HG03575 (cell line): ENCODE measurements around the gene FKBP4.
"Not testable (repeated sequence)": the region's sequence is repeated elsewhere in the genome, so short reads cannot be mapped to it uniquely, and the experiment has no call there.

Experiments used
- ATAC-seq: cut with Tn5 transposase; IDR thresholded peaks from one replicate; pipeline ENCODE4 v1.9.1; 2021; ENCODE audit not compliant: unreplicated experiment, insufficient number of reproducible peaks, low FRiP score; ENCODE audit errors: extremely low read depth

Gene FKBP4, protein sequence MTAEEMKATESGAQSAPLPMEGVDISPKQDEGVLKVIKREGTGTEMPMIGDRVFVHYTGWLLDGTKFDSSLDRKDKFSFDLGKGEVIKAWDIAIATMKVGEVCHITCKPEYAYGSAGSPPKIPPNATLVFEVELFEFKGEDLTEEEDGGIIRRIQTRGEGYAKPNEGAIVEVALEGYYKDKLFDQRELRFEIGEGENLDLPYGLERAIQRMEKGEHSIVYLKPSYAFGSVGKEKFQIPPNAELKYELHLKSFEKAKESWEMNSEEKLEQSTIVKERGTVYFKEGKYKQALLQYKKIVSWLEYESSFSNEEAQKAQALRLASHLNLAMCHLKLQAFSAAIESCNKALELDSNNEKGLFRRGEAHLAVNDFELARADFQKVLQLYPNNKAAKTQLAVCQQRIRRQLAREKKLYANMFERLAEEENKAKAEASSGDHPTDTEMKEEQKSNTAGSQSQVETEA

DNA sequence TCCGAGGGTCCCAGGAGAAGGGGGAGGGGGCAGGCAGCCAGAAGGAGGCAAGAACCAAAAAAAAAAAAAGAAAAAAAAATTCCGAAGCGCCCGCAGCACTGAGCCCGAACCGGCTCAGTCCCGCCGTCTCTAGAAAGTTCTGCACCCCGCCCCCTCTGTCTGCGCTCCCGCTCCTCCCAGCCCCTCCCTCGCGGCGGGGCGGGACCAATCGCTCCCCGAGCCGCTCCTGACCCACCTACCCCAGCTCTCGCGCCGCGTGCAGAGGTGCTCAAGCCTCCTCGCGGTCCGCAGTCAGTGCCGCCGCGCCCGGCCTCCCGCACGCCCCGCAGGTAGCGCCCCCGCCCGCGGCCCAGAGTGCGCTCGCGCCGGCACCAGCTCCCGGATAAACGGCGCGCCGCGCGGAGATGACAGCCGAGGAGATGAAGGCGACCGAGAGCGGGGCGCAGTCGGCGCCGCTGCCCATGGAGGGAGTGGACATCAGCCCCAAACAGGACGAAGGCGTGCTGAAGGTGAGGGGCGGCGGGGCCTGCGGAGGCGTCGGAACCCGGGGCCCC, at the start of gene FKBP4:
Gene FKBP4, plus strand, starts transcription at position 235 of the 554 bp plus-strand sequence. Its CDS starts 170 bp downstream, at position 405.
- no peak for ATAC-seq

DNA sequence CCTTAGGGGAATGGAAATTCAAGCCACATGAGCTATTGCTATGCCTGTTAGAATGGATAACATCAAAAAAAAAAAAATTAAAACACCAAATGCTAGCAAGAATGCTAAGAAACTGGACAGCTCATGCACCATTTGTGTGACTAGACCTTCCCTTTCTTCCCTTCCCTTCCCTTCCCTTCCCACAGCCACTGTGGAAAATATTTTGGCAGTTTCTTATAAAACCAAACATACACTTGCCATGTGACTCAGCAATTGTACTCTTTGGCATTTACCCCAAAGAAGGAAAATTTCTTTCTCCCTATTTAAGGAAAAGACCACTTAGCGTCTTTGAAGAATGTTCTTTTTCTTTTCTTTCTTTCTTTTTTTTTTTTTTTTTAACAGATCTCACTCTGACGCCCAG, 49.1 kb upstream of the FKBP4 start:
- ATAC-seq: no peak

DNA sequence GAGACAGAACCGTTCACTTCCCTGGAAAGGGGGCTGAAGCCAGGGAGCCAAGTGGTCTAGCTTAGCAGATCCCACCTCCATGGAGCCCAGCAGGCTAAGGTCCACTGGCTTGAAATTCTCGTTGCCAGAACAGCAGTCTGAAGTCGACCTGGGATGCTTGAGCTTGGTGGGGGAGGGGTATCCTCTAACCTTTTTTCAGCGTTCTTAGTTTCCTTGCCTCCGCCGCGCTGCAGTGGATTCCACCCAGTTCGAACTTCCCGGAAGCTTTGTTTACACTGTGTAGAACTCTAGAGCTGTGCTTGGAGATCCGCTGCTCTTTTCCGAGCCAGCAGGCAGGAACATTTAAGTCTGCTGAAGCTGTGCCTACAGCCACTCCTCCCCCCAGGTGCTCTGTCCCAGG, 45.2 kb upstream of the FKBP4 start:
- no peak for ATAC-seq

DNA sequence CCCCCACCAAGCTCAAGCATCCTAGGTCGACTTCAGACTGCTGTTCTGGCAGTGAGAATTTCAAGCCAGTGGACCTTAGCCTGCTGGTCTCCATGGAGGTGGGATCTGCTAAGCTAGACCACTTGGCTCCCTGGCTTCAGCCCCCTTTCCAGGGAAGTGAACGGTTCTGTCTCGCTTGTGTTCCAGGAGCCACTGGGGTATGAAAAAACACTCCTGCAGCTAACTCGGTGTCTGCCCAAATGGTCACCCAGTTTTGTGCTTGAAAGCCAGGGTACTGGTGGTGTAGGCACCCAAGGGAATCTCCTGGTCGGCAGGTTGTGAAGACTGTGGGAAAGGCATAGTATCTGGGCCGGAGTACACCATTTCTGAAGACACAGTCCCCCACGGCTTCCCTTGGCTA, 44.6 kb upstream of the FKBP4 start:
- no peak for ATAC-seq

DNA sequence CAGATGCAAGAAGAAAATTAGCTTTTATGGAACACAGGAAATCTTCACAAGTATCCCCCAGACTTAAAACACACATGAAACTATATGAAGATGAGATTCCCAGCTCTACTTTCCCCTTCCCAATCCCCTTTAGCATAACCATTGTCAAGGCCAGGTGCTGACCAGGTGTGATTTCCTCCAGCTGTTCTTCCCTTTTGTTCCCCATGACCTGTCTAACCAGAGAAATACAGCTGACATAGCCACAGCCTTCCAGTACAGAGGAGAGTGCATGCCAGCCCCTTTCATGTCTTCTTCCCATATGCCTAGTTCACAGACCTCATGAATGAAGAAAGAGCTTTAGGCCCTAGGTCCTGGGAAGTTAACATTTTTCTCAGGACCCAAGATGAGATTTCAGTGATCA, 43.5 kb upstream of the FKBP4 start:
- ATAC-seq: no peak

DNA sequence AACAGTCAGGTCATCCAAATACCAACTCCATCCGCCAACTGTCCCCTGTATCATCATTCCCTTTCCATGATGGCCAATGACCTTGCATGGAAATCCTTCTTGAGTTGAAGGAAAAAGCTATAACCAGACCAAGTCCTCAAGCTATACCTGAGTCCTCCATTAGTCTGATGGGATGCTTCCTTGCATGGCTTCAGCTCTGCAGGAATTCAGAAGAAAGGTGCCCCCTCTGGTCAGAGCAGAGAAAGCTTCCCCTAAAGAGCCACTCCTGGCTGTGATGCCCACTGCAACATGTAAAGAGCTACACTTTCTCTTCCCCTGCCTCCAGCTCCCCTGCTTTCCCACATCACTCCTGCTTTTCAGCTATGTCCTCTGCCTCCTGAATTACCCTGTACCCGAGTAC, 43.1 kb upstream of the FKBP4 start:
- no peak for ATAC-seq

DNA sequence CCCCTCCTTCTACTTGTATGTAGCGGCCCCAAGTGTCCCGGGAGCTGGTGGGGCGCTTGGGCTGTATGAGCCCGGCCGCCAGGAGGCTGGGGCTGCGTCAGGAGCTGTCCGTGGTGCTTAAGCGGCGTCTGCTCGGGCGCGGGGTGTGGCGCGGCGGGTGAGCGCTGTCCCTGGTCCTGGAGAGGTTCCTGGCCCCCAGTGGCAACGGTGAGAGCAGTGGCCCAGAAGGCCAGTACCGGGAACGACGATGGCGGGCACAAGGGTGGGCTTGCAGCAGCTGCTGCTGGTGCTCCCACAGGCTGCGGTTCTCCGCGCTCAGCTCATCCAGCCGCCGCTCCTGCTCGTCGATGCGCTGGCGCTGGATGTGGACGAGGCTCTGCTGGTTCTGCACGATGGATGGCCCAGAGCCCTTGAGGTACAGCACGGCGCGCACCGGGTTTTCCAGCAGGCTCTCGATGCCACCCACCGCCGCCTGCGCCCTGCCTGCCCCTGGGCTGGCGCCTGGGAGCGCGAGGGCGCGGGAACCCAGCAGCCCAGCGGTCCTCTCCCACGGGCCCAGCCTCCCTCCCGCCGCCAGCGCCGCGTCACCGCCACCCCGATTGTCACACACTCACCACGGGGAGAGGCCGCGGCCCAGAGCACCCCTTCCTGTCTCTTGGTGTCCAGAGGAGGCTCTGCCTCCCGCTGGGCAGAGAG, 41.9 kb upstream of the FKBP4 start:
- no peak for ATAC-seq

DNA sequence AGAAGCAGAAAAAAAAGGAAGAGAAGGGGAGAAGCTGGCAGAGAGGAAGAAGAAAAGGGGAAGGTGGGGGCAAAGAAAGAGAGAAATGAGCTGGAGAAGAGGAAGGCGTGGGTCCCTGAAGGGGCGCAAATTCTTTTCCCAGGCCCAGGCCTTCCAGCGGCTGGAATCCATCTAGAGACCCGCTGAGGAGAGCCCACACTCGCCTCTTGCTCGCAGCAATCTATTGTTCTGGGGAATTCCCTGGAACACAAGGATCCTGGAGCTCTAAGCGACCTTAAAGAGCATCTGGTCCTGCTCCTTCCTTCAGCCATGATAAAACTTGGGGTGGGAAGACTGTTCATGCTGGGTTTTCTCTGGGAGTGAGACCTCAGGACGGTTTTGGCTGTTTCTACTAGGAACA, 41.2 kb upstream of the FKBP4 start:
- ATAC-seq: no peak

DNA sequence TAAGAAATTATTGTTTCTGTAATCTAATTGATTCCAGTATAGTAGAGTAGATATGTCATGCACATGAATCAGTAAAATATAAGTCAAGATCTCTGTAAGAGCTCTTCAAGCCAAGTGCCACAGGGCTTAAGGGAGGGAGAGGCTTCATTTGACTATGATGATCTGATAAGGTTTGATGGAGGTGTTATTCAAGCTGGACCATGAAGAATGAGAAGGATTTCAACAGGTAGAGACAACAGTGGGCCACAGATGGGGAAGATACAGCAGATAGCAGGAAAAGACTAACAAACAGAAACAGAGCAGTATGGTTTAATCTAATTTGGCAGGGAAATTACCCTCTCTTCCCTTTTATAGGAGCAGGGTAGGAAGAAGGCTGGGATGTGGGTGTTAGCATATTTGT, 40.6 kb upstream of the FKBP4 start:
- no peak for ATAC-seq

DNA sequence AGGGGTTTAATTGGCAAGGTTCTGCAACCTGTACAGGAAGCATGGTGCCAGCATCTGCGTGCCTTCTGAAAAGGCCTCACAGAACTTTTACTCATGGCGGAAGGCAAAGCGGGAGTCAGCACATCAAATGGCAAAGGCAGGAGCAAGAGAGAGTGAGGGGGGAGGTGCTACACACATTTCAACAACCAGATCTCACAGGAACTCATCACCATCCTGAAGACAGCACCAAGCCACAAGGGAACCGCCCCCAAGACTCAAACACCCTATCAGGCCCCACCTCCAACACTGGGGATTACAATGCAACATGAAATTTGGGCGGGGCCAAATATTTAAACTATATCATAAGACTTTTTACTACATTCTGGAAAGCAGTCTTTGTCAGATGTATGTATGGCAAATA, 38.0 kb upstream of the FKBP4 start:
- ATAC-seq: no peak

DNA sequence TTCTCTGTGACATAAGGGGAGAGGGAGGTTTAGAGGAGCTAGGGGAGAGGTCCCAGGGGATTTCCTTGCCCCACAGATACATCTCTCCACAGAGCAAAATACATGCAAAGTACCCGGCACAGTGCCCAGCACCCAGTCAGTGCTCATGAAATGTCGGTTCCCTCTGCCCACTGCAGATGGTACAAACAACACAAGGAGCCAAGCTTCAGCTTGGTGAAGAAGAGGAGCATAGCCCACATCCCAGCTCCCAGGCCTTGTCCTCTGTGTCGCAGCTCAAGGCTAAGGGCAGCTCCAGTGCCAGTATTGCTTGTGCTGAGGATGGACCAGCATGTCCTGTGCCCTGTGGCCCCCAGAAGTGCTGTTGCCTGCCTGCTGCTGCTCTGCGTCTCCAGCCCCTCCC, 35.0 kb upstream of the FKBP4 start:
- ATAC-seq: no peak

DNA sequence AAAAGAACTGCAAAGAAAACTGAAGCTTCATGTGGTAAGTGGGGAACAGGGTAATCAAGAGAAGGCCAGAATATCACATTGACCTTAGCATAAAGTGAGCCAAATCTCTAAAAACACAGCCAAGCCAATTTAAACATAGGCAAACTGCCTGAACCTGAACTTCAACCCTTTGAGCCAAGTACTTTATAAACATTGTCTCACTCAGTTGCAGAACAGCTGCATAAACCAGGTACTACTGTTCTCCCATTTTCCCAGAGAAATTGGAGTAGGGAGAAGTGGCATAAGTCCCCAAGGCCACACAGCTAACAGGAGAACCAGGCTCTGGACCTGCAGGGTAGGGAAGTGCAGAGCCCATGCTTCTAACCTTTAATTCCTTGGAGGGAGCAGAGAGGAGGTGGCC, 30.4 kb upstream of the FKBP4 start:
- ATAC-seq: no peak

DNA sequence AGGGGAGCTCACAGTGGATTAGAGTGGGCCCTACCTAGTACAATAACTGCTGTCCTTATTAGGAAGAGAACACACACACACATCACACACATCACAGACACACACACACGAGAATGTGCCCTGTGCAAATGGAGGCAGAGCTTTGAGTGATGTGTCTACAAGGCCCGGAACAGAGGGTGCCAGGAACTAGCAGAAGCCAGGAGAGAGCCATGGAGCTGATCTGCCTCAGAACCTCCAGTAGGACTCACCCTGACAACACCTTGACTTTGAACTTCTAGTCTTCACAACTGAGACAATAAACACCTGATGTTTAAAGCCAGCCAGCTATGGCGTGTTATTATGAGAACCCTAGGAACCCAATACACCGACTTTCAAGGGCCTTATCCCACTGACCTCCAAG, 29.7 kb upstream of the FKBP4 start:
- no peak for ATAC-seq

DNA sequence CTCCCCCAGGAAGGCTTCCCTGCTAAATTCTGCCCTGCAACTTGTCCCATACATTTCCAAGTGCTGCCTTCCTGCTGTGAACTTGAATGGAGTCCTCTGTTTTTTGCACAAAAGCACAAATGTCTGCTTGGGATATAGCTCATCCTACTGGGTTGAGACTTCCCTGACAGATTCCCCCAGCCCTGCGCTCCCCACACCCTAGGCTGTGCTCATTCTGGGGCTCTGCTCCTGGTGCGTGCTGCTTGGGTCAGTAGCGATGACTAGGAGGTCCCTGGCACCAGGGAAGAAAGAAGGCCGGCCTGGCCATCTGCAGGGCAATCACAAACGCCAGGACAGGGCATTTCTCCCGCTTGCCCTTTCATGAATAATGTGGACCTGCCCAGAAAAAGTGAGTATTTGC, 29.2 kb upstream of the FKBP4 start:
- ATAC-seq: no peak

DNA sequence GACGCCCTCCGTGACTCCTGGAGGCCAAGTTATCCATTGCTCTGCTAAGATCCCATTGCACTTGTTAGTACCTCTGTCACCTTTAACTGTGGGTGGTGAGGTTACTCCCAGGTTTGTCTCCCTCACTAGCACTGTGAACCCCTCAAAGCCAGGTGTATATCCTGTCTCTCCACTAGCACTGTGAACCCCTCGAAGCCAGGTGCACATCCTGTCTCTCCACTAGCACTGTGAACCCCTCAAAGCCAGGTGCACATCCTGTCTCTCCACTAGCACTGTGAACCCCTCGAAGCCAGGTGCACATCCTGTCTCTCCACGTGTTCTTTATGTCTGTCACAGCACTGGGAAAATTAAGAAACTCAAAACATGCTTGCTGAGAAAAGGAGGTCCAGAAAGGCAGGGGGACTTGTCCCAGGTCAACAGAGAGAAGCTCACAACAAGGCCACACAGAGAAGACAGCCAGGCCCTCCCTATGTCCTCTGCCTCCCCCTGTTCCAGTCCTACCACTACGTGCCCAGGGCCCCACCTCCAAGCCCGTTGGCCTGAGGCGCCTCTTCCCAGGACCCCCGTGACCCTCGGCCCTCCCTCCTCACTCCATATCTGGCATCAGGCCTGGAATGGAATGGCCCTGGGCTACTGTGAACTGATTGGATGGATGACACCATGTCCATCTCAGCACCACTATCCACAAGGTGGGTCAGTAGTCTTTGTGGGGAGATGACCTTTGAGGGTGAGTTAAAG, 26.4 kb upstream of the FKBP4 start:
- ATAC-seq: no peak

DNA sequence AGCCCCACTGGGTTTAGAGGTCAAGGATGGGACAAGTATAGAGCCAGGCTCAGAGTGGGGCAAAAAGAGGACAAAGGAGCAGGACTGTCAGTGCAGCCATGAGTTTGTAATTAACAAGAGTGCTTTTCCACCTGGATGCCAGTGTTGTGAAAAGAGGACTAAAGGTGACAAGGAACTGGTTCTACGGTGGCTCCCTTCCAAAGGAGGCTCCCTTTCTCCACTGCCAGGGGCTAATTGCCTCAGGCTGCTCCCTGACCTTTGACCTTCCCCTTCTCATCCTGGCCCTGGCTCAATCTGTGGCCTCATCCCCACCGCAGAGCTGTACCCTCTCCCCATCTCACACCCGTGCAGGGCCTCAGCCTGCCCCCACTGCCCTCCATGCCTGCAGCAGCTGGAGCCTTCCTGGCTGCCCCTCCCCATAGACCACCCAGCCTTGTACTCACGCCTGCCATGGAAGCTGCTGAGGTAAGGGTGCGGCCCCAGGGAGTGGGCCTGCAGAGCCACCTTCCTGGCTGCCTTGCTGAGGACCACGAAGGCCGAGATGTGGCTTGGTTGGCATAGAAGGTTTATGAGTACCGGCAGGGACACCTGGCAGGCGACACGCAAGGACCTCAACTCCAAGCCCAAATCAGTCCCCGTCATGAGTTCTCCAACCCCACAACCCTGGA, 24.8 kb upstream of the FKBP4 start:
- no peak for ATAC-seq

DNA sequence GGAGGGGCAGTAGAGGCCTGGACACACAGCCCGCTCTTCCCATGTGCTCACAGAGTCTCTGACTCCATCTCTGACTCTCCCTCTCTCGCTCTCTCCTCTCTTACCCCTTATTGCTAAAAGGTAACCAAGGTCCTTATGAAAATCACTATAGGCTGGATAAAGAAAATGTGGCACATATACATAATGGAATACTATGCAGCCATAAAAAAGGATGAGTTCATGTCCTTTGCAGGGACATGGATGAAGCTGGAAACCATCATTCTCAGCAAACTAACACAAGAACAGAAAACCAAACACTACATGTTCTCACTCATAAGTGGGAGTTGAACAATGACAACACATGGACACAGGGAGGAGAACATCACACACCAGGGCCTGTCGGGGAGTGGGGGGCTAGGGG, 24.2 kb upstream of the FKBP4 start:
- not testable (repeated sequence) for ATAC-seq

DNA sequence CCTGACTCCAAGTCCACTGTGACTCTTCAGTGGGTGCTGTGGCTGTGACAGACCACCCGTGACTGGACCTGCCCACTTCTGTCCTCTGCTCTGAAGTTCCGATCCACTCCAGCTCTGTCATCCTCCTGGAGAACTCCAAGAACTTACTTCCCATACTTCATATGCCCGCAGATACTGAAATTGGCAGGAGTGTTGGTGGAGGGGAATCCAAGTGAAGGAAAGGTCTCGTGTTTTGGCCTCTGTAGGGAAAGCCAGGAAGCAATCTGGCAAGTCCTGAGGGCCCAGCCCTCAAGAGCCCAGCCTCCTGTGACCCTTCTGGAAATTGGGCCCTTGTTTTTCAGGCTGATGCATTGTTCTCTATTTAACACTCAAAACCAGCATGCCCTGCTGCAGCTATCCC, 22.4 kb upstream of the FKBP4 start:
- no peak for ATAC-seq

DNA sequence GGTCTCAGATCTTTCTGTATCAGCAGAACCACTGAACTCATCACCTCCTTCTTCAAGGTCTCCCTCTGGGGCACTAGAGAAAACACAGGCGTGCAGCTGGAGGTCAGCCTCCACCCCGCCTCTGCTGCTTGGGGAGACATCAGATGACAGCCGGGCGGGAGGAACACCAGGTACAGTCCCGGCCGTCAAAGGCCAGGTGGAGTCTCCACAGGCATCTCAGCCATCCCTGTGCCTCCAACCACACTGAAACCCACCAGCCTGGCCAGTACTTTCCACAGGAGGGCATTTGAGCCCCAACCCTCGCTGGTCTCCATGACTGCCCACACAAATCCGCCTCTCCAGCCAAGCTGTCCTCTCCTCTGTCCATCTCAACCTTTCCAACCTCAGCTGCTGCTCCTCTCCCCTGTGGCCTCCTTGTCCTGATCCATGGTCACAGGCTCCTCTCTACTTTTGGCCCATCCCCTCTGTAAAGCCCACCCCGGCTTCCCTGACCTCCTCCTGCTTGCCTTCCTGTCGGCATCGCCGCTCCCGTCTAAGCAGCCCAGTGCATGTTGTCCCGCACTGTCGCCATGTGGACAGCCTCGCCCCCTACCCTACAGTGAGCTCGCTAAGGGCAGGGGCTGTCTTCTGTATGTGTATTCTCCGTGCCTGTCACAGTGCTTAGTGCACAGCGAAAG, 21.4 kb upstream of the FKBP4 start:
- ATAC-seq: no peak
